PFSK-1 (cell line): ENCODE data around the gene RFX4.

ENCODE experiments used
- FOXP2 ChIP-seq: optimal IDR thresholded peaks from 2 replicates; pipeline ENCODE3; 2011; ENCODE audit warnings: borderline replicate concordance, control low read depth, inconsistent platforms; ENCODE audit not compliant: insufficient read depth; ENCODE audit errors: extremely low read length, extremely low read depth
- POLR2AphosphoS5 ChIP-seq: IDR thresholded peaks from 2 replicates; pipeline ENCODE4 v1.6.1; 2012; ENCODE audit warnings: low read depth, mild to moderate bottlenecking, control low read depth, low read length, moderate library complexity
- SIN3A ChIP-seq: IDR thresholded peaks from 2 replicates; pipeline ENCODE4 v1.6.1; 2012; ENCODE audit warnings: mild to moderate bottlenecking, low read length, moderate library complexity, borderline replicate concordance; ENCODE audit not compliant: insufficient read depth
- TAF1 ChIP-seq: IDR thresholded peaks from 2 replicates; pipeline ENCODE4 v1.6.1; 2012; ENCODE audit warnings: low read length, control low read depth, borderline replicate concordance; ENCODE audit not compliant: insufficient read depth
- TF ChIP-seq, protein P1 (sequence below), 2 experiments: IDR thresholded peaks; 2 replicates each; pipeline versions ENCODE4 v1.6.1 to v1.8.0; 2011 to 2012; ENCODE audit warnings: low read depth in 2 of 2, low read length in 2 of 2, control low read depth in 1 of 2, inconsistent platforms in 1 of 2, mild to moderate bottlenecking in 1 of 2, moderate library complexity in 1 of 2; ENCODE audit not compliant: insufficient read depth in 1 of 2

RFX4 gene

GRCh38 chr12:106671840-106672239, 89.0 kb downstream of the RFX4 start:
- TF ChIP-seq, protein P1, sequence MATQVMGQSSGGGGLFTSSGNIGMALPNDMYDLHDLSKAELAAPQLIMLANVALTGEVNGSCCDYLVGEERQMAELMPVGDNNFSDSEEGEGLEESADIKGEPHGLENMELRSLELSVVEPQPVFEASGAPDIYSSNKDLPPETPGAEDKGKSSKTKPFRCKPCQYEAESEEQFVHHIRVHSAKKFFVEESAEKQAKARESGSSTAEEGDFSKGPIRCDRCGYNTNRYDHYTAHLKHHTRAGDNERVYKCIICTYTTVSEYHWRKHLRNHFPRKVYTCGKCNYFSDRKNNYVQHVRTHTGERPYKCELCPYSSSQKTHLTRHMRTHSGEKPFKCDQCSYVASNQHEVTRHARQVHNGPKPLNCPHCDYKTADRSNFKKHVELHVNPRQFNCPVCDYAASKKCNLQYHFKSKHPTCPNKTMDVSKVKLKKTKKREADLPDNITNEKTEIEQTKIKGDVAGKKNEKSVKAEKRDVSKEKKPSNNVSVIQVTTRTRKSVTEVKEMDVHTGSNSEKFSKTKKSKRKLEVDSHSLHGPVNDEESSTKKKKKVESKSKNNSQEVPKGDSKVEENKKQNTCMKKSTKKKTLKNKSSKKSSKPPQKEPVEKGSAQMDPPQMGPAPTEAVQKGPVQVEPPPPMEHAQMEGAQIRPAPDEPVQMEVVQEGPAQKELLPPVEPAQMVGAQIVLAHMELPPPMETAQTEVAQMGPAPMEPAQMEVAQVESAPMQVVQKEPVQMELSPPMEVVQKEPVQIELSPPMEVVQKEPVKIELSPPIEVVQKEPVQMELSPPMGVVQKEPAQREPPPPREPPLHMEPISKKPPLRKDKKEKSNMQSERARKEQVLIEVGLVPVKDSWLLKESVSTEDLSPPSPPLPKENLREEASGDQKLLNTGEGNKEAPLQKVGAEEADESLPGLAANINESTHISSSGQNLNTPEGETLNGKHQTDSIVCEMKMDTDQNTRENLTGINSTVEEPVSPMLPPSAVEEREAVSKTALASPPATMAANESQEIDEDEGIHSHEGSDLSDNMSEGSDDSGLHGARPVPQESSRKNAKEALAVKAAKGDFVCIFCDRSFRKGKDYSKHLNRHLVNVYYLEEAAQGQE (IDR thresholded peaks at IDR 0.05; ENCODE audit: insufficient read depth in 1 of 2, low read depth in 2 of 2, low read length in 2 of 2), result no peak
- TF ChIP-seq POLR2AphosphoS5, result no peak

DNA sequence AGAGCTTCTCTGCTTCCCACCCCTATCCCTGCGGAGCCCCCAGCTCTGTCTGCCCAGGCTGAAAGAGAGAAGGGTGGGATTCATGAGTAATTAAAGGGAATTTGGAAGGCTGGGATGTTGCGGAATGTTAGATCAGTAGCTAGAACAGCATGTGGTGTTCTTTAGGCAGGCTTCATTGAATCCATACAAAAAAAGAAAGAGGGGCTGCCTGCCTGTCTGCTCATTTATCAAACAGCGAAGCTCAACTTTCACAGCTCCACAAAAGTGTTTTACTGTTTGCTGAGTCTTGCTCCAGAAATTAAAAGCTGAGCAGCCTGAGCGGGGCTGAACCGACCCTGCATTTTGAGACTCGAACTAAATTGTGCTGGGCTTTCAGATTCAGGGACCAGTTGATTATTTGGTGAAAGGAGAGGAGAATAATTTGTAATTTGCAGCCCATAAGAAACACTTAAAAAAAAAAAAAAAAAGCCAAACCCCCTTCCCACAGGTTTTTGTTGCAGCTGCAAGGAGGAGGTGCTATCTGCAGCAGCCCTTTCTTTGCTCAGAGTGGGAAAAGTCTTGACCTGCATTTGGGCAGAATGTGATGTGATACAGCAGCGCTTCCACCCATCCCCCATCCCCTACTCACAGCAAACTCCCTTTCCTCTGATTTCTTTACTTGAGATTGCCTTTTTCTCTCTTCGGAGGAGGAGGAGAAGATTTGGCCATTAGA, 89.7 kb downstream of the RFX4 start:
- TF ChIP-seq POLR2AphosphoS5 (no peak), TAF1 (no peak), FOXP2 (no peak), SIN3A (no peak)
- TF ChIP-seq, protein P1 (IDR thresholded peaks at IDR 0.05; ENCODE audit: insufficient read depth in 1 of 2, low read depth in 2 of 2, low read length in 2 of 2), result no peak

- TF ChIP-seq POLR2AphosphoS5 (no peak), TAF1 (no peak), SIN3A (no peak), FOXP2 (no peak)
- TF ChIP-seq, protein P1 (IDR thresholded peaks at IDR 0.05; ENCODE audit: insufficient read depth in 1 of 2, low read depth in 2 of 2, low read length in 2 of 2), result no peak
These were observed 90.3 kb downstream of the RFX4 start for GRCh38 chr12:106673141-106673540.

GRCh38 chr12:106675651-106676435, 93.0 kb downstream of the RFX4 start:
- TF ChIP-seq SIN3A (no peak), POLR2AphosphoS5 (no peak), TAF1 (no peak), FOXP2 (no peak)
- TF ChIP-seq, protein P1 (IDR thresholded peaks at IDR 0.05; ENCODE audit: insufficient read depth in 1 of 2, low read depth in 2 of 2, low read length in 2 of 2), result no peak

- no peak for TF ChIP-seq POLR2AphosphoS5
- TF ChIP-seq SIN3A, result no peak
- TF ChIP-seq, protein P1 (IDR thresholded peaks at IDR 0.05; ENCODE audit: insufficient read depth in 1 of 2, low read depth in 2 of 2, low read length in 2 of 2), result no peak
- TF ChIP-seq TAF1, result no peak
- TF ChIP-seq FOXP2, result no peak
These were observed 96.8 kb downstream of the RFX4 start for GRCh38 chr12:106679574-106679973.
